A549 treated with ZK216348 at 1 μM for 4 hours (cell line): ENCODE data around the gene DNAJC2. TPM values are rescaled to one million over a fixed set of nuclear protein-coding genes. Genes with fewer than 3 reads are reported as not detected.

ENCODE experiments used
- total RNA-seq: library from RNA; stranded (reverse); fragments of 200-300 nt; extraction: Qiagen RNA extraction; gene quantifications from 5 replicates; pipeline ENCODE4 v1.2.3, GENCODE V29; 2022; ENCODE audit warnings: low read depth

DNAJC2 gene, protein sequence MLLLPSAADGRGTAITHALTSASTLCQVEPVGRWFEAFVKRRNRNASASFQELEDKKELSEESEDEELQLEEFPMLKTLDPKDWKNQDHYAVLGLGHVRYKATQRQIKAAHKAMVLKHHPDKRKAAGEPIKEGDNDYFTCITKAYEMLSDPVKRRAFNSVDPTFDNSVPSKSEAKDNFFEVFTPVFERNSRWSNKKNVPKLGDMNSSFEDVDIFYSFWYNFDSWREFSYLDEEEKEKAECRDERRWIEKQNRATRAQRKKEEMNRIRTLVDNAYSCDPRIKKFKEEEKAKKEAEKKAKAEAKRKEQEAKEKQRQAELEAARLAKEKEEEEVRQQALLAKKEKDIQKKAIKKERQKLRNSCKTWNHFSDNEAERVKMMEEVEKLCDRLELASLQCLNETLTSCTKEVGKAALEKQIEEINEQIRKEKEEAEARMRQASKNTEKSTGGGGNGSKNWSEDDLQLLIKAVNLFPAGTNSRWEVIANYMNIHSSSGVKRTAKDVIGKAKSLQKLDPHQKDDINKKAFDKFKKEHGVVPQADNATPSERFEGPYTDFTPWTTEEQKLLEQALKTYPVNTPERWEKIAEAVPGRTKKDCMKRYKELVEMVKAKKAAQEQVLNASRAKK
- total RNA-seq = 38.5 to 61.9 TPM (median 42.9 TPM) in 5 replicates

DNA sequence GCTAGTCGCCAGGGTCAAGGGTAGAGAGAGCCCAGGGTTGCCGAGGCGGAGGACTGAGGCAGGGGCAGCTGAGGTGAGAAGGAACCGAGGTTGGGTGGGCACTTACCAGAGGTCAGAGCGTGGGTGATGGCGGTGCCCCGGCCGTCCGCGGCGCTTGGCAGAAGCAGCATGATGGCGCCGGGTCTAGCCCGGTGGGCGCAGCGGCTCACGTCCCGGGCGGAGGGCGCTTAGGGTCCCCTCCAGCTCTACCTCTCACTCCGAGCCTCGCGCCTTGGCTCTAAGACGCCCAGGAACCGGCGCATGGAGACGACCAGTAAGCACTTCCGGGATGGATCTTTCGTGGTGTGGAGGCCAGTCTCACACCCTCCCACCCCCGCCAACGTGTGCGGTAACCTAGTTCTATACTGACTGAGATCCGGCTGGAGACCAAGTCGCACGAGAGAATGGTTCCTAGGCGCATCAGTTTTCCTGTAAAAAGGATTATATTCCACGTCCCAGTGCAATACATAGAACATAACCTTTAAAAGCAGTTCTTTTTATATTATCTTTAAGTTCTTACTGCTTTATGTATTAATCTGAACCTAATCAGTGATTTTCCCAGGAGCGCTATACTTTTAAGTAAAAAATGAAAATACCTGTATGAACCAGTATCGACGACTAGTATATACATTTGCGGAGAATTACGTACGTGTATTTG is at the start of gene DNAJC2:
Gene DNAJC2, minus strand, starts transcription at position 315 of the 697 bp plus-strand sequence. Its CDS starts 145 bp downstream, at position 170.

DNA sequence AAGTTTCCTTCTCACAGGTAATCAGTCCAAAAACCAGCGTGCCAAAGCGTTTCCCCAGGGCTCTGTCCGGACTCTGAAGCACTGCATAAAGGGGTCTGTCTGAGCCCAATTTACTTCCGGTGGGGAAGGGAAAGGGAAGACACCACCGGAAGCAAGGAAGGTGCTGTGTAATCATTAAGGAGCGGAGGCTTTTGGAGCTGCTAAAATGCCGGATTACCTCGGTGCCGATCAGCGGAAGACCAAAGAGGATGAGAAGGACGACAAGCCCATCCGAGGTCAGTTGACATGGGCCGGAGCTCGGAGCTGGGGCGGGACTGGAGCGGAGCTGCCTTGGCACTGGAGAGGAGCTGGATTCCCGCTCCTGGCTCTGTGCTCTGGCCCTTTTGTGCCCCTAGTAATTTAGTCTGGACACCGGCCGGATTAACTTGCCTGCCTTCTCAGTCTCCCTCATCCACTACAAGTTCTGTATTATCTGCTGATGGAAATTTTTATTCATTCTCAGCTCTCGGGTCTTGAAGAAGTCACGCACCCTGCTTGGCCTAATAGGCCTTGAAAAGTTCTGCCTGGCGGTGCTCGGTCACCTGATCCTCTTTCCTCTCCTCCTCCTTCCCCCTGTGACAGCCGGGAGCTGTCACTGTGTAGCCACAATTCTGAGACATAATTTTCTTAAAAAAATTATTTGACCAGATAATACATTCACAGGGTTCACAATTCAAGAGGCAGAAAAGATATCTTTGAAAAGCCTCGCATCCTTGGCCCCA is 3.1 kb upstream of the DNAJC2 start, which contains the start of gene PSMC2:
Gene PSMC2, plus strand, starts transcription at position 137 of the 761 bp plus-strand sequence. Its CDS starts 69 bp downstream, at position 206.

DNA sequence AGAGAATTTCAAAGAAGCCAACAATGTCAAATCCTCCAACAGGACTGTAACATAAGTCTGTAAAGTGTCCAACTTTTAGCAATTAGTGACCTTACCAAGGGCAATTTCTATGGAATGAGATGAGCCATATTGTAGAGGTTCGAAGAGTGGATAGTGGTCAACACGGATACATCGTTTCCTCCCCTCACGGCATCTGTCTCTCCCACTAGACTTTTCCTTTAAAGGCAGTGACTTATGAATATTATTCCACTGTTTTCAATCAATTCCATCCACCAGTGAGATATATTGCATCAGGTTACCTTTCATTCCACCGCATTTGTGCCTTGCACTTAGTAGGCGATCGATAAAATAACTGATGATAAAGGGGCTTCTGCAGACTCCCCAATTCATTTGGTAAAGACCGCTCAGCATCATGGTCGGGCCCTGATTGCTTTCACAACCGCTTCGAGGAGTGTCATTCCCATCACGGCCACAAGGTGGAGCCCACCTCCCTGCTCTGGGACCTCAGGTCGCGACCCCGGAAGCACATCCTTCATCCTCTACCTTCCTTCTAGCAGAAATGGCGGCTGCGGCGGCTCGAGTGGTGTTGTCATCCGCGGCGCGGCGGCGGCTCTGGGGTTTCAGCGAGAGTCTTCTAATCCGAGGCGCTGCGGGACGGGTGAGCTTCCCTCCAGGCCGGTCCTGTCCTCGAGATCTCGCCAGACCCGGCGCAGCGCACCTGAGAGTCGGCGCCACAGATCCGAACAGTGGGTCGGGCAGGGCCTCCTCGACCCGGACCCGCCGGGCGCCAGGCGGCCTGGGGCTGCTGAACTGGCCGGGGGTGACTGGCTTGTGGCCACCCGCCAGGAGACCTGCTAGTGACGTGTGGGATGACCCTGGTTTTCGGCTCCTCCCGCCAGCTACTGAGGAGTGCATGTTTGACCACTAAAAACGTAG is 47.4 kb downstream of the DNAJC2 start, which contains the start of gene PMPCB:
Gene PMPCB, plus strand, starts transcription at position 535 of the 936 bp plus-strand sequence. Its CDS starts 25 bp downstream, at position 560.

Other genes starting within 250 kb of the DNAJC2 start
- 1.9 to 4.2 TPM (median 3.7 TPM) in 5 replicates for gene NAPEPLD, start 195.7 kb downstream of the DNAJC2 start, total RNA-seq
- 61.0 to 83.7 TPM (median 64.9 TPM) in 5 replicates for gene PMPCB, start 47.3 kb downstream of the DNAJC2 start, total RNA-seq
- 146 to 188 TPM (median 152 TPM) in 5 replicates for gene PSMC2, start 2.9 kb upstream of the DNAJC2 start, total RNA-seq
- not detected in 5 replicates for gene SLC26A5, start 101.4 kb upstream of the DNAJC2 start, total RNA-seq